Neural progenitor cell (in vitro differentiated cells): ENCODE measurements around the gene MTSS2.

ENCODE experiments used
- EZH2 ChIP-seq: fragments of 200-600 bp; sonication (generic); IDR thresholded peaks from 2 replicates; pipeline ENCODE4 v1.6.1; 2017; ENCODE audit warnings: antibody characterized with exemption, mild to moderate bottlenecking, moderate library complexity
- EZH2phosphoT487 ChIP-seq: fragments of 200-600 bp; sonication (generic); IDR thresholded peaks from 2 replicates; pipeline ENCODE4 v1.6.1; 2017; ENCODE audit warnings: antibody characterized with exemption
- TF ChIP-seq, protein P1 (sequence below): fragments of 200-600 bp; sonication (generic); IDR thresholded peaks from 2 replicates; pipeline ENCODE4 v1.5.1; 2017; ENCODE audit warnings: antibody characterized with exemption, mild to moderate bottlenecking

- TF ChIP-seq, protein P1, sequence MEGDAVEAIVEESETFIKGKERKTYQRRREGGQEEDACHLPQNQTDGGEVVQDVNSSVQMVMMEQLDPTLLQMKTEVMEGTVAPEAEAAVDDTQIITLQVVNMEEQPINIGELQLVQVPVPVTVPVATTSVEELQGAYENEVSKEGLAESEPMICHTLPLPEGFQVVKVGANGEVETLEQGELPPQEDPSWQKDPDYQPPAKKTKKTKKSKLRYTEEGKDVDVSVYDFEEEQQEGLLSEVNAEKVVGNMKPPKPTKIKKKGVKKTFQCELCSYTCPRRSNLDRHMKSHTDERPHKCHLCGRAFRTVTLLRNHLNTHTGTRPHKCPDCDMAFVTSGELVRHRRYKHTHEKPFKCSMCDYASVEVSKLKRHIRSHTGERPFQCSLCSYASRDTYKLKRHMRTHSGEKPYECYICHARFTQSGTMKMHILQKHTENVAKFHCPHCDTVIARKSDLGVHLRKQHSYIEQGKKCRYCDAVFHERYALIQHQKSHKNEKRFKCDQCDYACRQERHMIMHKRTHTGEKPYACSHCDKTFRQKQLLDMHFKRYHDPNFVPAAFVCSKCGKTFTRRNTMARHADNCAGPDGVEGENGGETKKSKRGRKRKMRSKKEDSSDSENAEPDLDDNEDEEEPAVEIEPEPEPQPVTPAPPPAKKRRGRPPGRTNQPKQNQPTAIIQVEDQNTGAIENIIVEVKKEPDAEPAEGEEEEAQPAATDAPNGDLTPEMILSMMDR = no peak
- TF ChIP-seq EZH2 = no peak
- no peak for TF ChIP-seq EZH2phosphoT487
Measured at GRCh38 chr16:70676675-70677498, 9.0 kb downstream of the MTSS2 start.
